ENCODE data around the gene PF4V1. TPM values are rescaled to one million over a fixed set of nuclear protein-coding genes. Genes with fewer than 3 reads are reported as not detected.

The PF4V1 gene
- total and polyA plus RNA-seq, 2 donors: 0.14 to 0.57 TPM

DNA sequence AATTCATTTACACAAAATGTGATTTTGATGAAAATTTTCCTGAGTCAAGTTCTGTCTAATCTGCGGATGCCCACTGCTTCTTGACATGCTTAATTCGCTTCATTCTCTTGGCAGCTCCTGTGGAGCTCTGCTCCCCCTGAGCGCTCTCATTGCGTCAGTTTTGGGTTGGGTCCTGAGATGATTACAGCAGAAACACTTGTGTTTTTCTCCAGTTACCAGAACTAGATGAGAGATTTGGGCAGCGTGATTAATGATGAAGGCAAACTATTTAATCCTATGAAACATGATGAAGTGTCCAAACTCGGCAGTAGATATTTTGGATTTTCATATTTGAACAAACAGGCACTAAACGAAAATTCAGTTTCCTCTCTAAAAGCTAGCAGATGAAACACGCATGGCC is 11.9 kb downstream of the PF4V1 start:
- H3K4me3 ChIP-seq (ENCODE audit: low read length in 2 of 2): no peak overlapping the region
- H3K27ac ChIP-seq (ENCODE audit: low read depth in 1 of 2, low read length in 1 of 2): no peak overlapping the region
- peaks cover 0 to 15% of the 10 kb centered on the region in 2 donors for H3K4me1 ChIP-seq (ENCODE audit: control insufficient read depth in 2 of 2, insufficient read depth in 2 of 2, low read length in 2 of 2)
- H3K9me3 ChIP-seq (ENCODE audit: control insufficient read depth in 2 of 2, insufficient read depth in 1 of 2, low read length in 1 of 2): no peaks in the 10 kb centered on the region
- no peak for DNase-seq (ENCODE audit: low read depth in 6 of 9, low spot score in 9 of 9)
- 96% methylated on average over 8 of the region's 8 CpGs for WGBS
- no peaks in the 10 kb centered on the region for H3K36me3 ChIP-seq (ENCODE audit: control insufficient read depth in 2 of 2, insufficient read depth in 2 of 2, low read length in 1 of 2)
- peaks cover 0 to 21% of the 10 kb centered on the region in 2 donors for H3K27me3 ChIP-seq (ENCODE audit: control insufficient read depth in 2 of 2, insufficient read depth in 1 of 2, low read length in 1 of 2)

DNA sequence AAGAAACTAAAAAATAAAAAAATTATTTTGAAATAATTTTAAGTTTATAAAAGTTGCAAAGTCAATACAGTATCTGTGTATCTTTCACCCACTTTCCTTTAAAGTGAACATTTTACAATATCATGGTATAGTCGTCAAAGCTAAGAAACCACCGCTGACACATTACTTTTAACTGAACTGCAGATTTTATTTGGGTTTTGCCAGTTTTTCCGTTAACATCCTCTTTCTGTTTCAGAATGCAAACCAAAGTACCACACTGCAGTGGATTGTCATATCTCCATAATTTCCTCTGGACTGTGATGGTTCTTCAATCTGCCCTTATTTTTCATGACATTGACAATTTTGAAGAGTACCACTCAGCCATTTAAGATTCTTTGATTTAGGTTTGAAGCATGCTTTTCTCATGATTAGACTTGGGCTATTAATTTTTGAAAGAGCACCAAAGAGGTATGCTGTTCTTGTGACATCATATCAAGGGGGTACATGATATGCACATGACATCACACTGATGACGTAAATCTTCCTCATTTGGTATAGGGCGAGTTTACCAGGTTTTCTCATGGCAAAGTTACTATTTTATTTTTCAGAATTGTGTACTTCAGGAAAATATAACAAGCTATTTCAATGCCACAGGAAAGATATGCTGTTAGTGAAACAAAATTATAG is 12.5 kb downstream of the PF4V1 start:
- H3K27me3 ChIP-seq (ENCODE audit: control insufficient read depth in 2 of 2, insufficient read depth in 1 of 2, low read length in 1 of 2): peaks cover 0 to 26% of the 10 kb centered on the region in 2 donors
- no peak overlapping the region for H3K27ac ChIP-seq (ENCODE audit: low read depth in 1 of 2, low read length in 1 of 2)
- no peaks in the 10 kb centered on the region for H3K9me3 ChIP-seq (ENCODE audit: control insufficient read depth in 2 of 2, insufficient read depth in 1 of 2, low read length in 1 of 2)
- no peak for DNase-seq (ENCODE audit: low read depth in 6 of 9, low spot score in 9 of 9)
- peaks cover 0 to 15% of the 10 kb centered on the region in 2 donors for H3K4me1 ChIP-seq (ENCODE audit: control insufficient read depth in 2 of 2, insufficient read depth in 2 of 2, low read length in 2 of 2)
- WGBS: 77% methylated on average over 5 of the region's 5 CpGs
- H3K36me3 ChIP-seq (ENCODE audit: control insufficient read depth in 2 of 2, insufficient read depth in 2 of 2, low read length in 1 of 2): no peaks in the 10 kb centered on the region
- H3K4me3 ChIP-seq (ENCODE audit: low read length in 2 of 2): no peak overlapping the region

DNA sequence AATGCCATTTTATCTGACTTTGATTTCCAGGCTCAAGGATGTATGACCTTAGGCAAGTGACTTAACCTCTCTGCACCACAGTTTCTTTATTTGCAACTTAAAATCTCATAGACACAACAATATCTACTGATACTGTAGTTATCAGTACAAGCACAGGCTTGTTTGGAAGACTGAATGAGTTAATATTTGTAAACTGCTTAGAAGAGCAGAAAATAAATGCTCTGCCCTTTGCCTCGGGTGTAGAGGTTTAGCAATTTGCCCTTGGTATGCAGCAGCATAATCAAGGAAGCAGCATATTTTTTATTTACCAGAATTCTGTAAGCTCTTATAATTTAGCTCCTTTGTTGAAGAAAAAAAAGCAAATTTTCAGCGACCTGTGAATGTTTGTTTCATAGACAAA is 13.2 kb downstream of the PF4V1 start:
- H3K27ac ChIP-seq (ENCODE audit: low read depth in 1 of 2, low read length in 1 of 2): no peak overlapping the region
- WGBS: 95% methylated on average over 2 of the region's 2 CpGs
- H3K36me3 ChIP-seq (ENCODE audit: control insufficient read depth in 2 of 2, insufficient read depth in 2 of 2, low read length in 1 of 2): no peaks in the 10 kb centered on the region
- DNase-seq (ENCODE audit: low read depth in 6 of 9, low spot score in 9 of 9): no peak
- H3K27me3 ChIP-seq (ENCODE audit: control insufficient read depth in 2 of 2, insufficient read depth in 1 of 2, low read length in 1 of 2): peaks cover 0 to 26% of the 10 kb centered on the region in 2 donors
- H3K4me3 ChIP-seq (ENCODE audit: low read length in 2 of 2): no peak overlapping the region
- H3K9me3 ChIP-seq (ENCODE audit: control insufficient read depth in 2 of 2, insufficient read depth in 1 of 2, low read length in 1 of 2): no peaks in the 10 kb centered on the region
- peaks cover 0 to 15% of the 10 kb centered on the region in 2 donors for H3K4me1 ChIP-seq (ENCODE audit: control insufficient read depth in 2 of 2, insufficient read depth in 2 of 2, low read length in 2 of 2)

DNA sequence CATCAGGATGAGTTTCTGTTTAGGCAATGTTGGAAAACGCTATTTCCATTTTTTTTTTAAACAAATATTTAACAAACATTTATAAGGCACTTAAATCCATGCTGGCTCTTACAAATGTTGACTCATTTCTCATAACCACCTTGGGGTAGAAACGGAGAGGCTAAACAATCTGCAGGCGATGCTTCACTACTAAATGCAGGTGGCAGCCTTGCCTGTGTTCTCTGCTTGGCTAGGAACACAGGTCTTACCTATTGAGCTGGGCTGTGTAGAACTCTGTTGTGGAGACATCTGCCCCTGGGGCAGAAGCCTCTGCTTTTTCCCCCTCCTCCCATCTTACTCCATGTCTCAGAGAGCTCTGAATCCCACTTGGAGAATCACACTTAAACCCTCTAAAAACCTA is 14.7 kb downstream of the PF4V1 start:
- H3K4me3 ChIP-seq (ENCODE audit: low read length in 2 of 2): no peak overlapping the region
- no peak overlapping the region for H3K27ac ChIP-seq (ENCODE audit: low read depth in 1 of 2, low read length in 1 of 2)
- H3K4me1 ChIP-seq (ENCODE audit: control insufficient read depth in 2 of 2, insufficient read depth in 2 of 2, low read length in 2 of 2): peaks cover 0 to 15% of the 10 kb centered on the region in 2 donors
- no peaks in the 10 kb centered on the region for H3K9me3 ChIP-seq (ENCODE audit: control insufficient read depth in 2 of 2, insufficient read depth in 1 of 2, low read length in 1 of 2)
- peaks cover 0 to 26% of the 10 kb centered on the region in 2 donors for H3K27me3 ChIP-seq (ENCODE audit: control insufficient read depth in 2 of 2, insufficient read depth in 1 of 2, low read length in 1 of 2)
- H3K36me3 ChIP-seq (ENCODE audit: control insufficient read depth in 2 of 2, insufficient read depth in 2 of 2, low read length in 1 of 2): no peaks in the 10 kb centered on the region
- peak in 2 of 9 donors; percentile 24 to 66 for DNase-seq (ENCODE audit: low read depth in 6 of 9, low spot score in 9 of 9)
- 89% methylated on average over 3 of the region's 3 CpGs for WGBS

DNA sequence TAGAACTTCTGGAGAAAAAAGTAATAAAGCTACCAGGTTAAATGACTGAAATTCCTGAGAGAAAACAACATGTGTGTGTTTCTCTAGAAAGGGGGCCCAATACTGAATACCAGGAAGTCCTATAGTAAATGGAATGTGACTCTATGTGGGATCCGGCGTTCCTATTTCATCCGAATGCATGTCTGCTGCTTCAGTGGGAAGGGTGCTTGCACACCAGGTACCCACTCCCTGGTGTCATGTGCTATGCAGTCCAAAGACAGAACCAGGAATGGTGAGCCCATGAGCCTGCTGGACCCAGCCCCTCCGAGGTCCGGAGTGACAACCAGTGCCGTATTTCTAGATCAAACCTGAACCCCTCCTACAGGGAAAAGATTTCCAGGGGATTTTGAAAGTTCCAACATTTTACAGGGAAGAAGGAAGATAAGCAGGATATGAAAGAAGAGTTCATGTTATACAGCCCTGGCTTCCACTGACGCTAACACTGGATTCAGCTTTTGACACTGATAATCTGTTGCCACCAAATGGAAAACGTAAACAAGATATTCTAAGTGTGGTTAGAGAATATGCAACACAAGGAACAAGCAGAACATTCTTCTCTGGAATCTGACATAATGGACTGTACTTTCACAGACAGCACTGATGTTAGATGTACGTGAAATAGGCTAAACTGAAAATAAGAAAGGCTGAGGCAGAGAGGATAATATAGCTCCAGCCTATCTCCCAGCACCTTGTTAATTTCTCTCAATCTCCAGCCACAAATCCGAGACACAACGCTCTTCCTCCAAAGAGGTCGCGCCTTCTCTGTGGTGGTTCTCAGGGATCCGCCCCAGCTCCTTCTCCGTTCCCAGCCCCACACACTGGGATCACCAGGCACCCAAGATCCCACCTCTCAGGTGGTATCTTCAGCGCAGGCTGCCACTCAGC is 15.4 kb downstream of the PF4V1 start:
- H3K4me1 ChIP-seq (ENCODE audit: control insufficient read depth in 2 of 2, insufficient read depth in 2 of 2, low read length in 2 of 2): peaks cover 0 to 15% of the 10 kb centered on the region in 2 donors
- peaks cover 0 to 26% of the 10 kb centered on the region in 2 donors for H3K27me3 ChIP-seq (ENCODE audit: control insufficient read depth in 2 of 2, insufficient read depth in 1 of 2, low read length in 1 of 2)
- H3K4me3 ChIP-seq (ENCODE audit: low read length in 2 of 2): peak overlapping the region; percentile 52 to 68
- no peaks in the 10 kb centered on the region for H3K36me3 ChIP-seq (ENCODE audit: control insufficient read depth in 2 of 2, insufficient read depth in 2 of 2, low read length in 1 of 2)
- H3K9me3 ChIP-seq (ENCODE audit: control insufficient read depth in 2 of 2, insufficient read depth in 1 of 2, low read length in 1 of 2): no peaks in the 10 kb centered on the region
- peak in 1 of 9 donors; percentile 42 for DNase-seq (ENCODE audit: low read depth in 6 of 9, low spot score in 9 of 9)
- 57% methylated on average over 16 of the region's 16 CpGs for whole genome bisulfite sequencing
- no peak overlapping the region for H3K27ac ChIP-seq (ENCODE audit: low read depth in 1 of 2, low read length in 1 of 2)

DNA sequence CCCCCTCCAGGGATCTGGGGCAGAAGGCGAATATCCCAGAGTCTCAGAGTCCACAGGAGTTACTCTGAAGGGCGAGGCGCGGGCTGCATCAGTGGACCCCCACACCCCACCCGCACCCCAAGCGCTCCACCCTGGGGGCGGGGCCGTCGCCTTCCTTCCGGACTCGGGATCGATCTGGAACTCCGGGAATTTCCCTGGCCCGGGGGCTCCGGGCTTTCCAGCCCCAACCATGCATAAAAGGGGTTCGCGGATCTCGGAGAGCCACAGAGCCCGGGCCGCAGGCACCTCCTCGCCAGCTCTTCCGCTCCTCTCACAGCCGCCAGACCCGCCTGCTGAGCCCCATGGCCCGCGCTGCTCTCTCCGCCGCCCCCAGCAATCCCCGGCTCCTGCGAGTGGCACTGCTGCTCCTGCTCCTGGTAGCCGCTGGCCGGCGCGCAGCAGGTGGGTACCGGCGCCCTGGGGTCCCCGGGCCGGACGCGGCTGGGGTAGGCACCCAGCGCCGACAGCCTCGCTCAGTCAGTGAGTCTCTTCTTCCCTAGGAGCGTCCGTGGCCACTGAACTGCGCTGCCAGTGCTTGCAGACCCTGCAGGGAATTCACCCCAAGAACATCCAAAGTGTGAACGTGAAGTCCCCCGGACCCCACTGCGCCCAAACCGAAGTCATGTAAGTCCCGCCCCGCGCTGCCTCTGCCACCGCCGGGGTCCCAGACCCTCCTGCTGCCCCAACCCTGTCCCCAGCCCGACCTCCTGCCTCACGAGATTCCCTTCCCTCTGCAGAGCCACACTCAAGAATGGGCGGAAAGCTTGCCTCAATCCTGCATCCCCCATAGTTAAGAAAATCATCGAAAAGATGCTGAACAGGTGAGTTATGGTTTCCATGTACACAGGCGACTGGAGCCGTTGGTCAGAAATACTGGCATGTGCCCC is 16.3 kb downstream of the PF4V1 start, which contains the start of gene CXCL1:
Gene CXCL1, plus strand, starts transcription at position 264 of the 926 bp plus-strand sequence. Its CDS starts 78 bp downstream, at position 342.
- Histone ChIP-seq H3K27me3 (ENCODE audit: control insufficient read depth in 2 of 2, insufficient read depth in 1 of 2, low read length in 1 of 2) (peaks cover 0 to 26% of the 10 kb centered on the region in 2 donors), H3K4me3 (ENCODE audit: low read length in 2 of 2) (peak within 1 kb of the TSS; percentile 52 to 68), H3K27ac (ENCODE audit: low read depth in 1 of 2, low read length in 1 of 2) (no peak within 1 kb of the TSS), H3K4me1 (ENCODE audit: control insufficient read depth in 2 of 2, insufficient read depth in 2 of 2, low read length in 2 of 2) (peaks cover 0 to 10% of the 10 kb centered on the region in 2 donors), H3K9me3 (ENCODE audit: control insufficient read depth in 2 of 2, insufficient read depth in 1 of 2, low read length in 1 of 2) (no peaks in the 10 kb centered on the region), H3K36me3 (ENCODE audit: control insufficient read depth in 2 of 2, insufficient read depth in 2 of 2, low read length in 1 of 2) (no peaks in the 10 kb centered on the region)
- WGBS: 13% methylated on average over 61 of the region's 61 CpGs
- DNase-seq (ENCODE audit: low read depth in 6 of 9, low spot score in 9 of 9): peak in 4 of 9 donors; percentile 45 to 70 (median 48)

DNA sequence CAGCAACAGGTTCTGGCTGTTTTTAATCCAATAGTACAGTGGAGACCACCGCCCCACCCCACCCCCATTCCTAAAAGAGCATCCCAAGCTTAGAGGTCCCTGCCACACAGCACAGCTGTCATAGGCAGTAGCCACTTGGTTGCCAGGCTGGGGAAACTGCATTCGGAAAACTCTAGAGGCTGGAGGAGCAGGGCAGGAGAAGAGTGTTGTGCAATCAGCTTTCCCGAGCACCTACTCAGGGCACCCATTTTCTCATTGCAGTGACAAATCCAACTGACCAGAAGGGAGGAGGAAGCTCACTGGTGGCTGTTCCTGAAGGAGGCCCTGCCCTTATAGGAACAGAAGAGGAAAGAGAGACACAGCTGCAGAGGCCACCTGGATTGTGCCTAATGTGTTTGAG is 17.2 kb downstream of the PF4V1 start:
- H3K27ac ChIP-seq (ENCODE audit: low read depth in 1 of 2, low read length in 1 of 2): no peak overlapping the region
- peaks cover 0 to 26% of the 10 kb centered on the region in 2 donors for H3K27me3 ChIP-seq (ENCODE audit: control insufficient read depth in 2 of 2, insufficient read depth in 1 of 2, low read length in 1 of 2)
- H3K4me3 ChIP-seq (ENCODE audit: low read length in 2 of 2): no peak overlapping the region
- no peaks in the 10 kb centered on the region for H3K36me3 ChIP-seq (ENCODE audit: control insufficient read depth in 2 of 2, insufficient read depth in 2 of 2, low read length in 1 of 2)
- 97% methylated on average over 3 of the region's 3 CpGs for WGBS
- H3K4me1 ChIP-seq (ENCODE audit: control insufficient read depth in 2 of 2, insufficient read depth in 2 of 2, low read length in 2 of 2): peaks cover 0 to 10% of the 10 kb centered on the region in 2 donors
- no peak for DNase-seq (ENCODE audit: low read depth in 6 of 9, low spot score in 9 of 9)
- no peaks in the 10 kb centered on the region for H3K9me3 ChIP-seq (ENCODE audit: control insufficient read depth in 2 of 2, insufficient read depth in 1 of 2, low read length in 1 of 2)

DNA sequence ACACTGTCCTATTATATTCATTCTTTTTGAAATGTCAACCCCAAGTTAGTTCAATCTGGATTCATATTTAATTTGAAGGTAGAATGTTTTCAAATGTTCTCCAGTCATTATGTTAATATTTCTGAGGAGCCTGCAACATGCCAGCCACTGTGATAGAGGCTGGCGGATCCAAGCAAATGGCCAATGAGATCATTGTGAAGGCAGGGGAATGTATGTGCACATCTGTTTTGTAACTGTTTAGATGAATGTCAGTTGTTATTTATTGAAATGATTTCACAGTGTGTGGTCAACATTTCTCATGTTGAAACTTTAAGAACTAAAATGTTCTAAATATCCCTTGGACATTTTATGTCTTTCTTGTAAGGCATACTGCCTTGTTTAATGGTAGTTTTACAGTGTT is 17.7 kb downstream of the PF4V1 start:
- WGBS: 100% methylated on average over 1 of the region's 1 CpG
- H3K36me3 ChIP-seq (ENCODE audit: control insufficient read depth in 2 of 2, insufficient read depth in 2 of 2, low read length in 1 of 2): no peaks in the 10 kb centered on the region
- no peaks in the 10 kb centered on the region for H3K9me3 ChIP-seq (ENCODE audit: control insufficient read depth in 2 of 2, insufficient read depth in 1 of 2, low read length in 1 of 2)
- H3K4me3 ChIP-seq (ENCODE audit: low read length in 2 of 2): no peak overlapping the region
- H3K27me3 ChIP-seq (ENCODE audit: control insufficient read depth in 2 of 2, insufficient read depth in 1 of 2, low read length in 1 of 2): peaks cover 0 to 26% of the 10 kb centered on the region in 2 donors
- no peak for DNase-seq (ENCODE audit: low read depth in 6 of 9, low spot score in 9 of 9)
- H3K4me1 ChIP-seq (ENCODE audit: control insufficient read depth in 2 of 2, insufficient read depth in 2 of 2, low read length in 2 of 2): peaks cover 0 to 10% of the 10 kb centered on the region in 2 donors
- H3K27ac ChIP-seq (ENCODE audit: low read depth in 1 of 2, low read length in 1 of 2): no peak overlapping the region
